HL-60 (cell line): ENCODE measurements around the gene PTPN3.

Source experiments
- CTCF ChIP-seq: IDR thresholded peaks from one replicate; pipeline ENCODE4 v1.5.1; 2011; ENCODE audit warnings: low read length, control low read depth, inconsistent platforms; ENCODE audit not compliant: insufficient read depth
- GABPA ChIP-seq: IDR thresholded peaks from 2 replicates; pipeline ENCODE4 v1.6.1; 2012; ENCODE audit warnings: low read depth
- POLR2AphosphoS5 ChIP-seq: IDR thresholded peaks from 2 replicates; pipeline ENCODE4 v1.6.1; 2012; ENCODE audit warnings: low read depth
- TF ChIP-seq, protein P1 (sequence below): IDR thresholded peaks from 2 replicates; pipeline ENCODE4 v1.6.1; 2012; ENCODE audit warnings: low read depth; ENCODE audit not compliant: insufficient replicate concordance

- TF ChIP-seq CTCF (no peak), POLR2AphosphoS5 (no peak), GABPA (no peak)
- TF ChIP-seq, protein P1, sequence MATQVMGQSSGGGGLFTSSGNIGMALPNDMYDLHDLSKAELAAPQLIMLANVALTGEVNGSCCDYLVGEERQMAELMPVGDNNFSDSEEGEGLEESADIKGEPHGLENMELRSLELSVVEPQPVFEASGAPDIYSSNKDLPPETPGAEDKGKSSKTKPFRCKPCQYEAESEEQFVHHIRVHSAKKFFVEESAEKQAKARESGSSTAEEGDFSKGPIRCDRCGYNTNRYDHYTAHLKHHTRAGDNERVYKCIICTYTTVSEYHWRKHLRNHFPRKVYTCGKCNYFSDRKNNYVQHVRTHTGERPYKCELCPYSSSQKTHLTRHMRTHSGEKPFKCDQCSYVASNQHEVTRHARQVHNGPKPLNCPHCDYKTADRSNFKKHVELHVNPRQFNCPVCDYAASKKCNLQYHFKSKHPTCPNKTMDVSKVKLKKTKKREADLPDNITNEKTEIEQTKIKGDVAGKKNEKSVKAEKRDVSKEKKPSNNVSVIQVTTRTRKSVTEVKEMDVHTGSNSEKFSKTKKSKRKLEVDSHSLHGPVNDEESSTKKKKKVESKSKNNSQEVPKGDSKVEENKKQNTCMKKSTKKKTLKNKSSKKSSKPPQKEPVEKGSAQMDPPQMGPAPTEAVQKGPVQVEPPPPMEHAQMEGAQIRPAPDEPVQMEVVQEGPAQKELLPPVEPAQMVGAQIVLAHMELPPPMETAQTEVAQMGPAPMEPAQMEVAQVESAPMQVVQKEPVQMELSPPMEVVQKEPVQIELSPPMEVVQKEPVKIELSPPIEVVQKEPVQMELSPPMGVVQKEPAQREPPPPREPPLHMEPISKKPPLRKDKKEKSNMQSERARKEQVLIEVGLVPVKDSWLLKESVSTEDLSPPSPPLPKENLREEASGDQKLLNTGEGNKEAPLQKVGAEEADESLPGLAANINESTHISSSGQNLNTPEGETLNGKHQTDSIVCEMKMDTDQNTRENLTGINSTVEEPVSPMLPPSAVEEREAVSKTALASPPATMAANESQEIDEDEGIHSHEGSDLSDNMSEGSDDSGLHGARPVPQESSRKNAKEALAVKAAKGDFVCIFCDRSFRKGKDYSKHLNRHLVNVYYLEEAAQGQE: no peak
Observed at GRCh38 chr9:109537288-109537687, 39.2 kb upstream of the PTPN3 start.
